ENCODE results near the gene KLF1.

The KLF1 gene

GRCh38 chr19:12838182-12838885 is 48.7 kb downstream of the KLF1 start, which contains the start of gene MAST1:
Gene MAST1 (plus strand): TSS chr19:12838515. CDS start chr19:12838573, 58 bp downstream.
- DNase-seq (ENCODE audit: low read depth in 1 of 2, low spot score in 1 of 2), result no peak

DNA sequence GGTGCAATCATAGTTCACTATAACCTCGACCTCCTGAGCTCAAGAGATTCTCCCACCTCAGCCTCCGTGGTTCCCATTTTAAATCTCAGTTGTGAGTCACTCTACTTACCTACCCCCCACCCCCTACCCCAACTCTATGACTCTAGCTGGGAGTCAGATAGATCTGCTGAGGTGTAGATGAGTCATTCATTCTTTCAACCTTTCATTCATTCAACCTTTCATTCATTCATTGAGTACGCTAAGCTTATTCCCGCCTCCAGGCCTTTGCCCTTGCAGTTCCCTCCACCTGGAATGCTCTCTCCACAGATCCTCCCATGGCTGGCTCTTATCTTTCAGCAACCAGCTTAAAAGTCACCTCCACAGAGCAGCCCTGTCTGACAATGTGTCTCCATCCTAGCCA is 49.8 kb downstream of the KLF1 start:
- DNase-seq (ENCODE audit: low read depth in 1 of 2, low spot score in 1 of 2), result no peak

DNA sequence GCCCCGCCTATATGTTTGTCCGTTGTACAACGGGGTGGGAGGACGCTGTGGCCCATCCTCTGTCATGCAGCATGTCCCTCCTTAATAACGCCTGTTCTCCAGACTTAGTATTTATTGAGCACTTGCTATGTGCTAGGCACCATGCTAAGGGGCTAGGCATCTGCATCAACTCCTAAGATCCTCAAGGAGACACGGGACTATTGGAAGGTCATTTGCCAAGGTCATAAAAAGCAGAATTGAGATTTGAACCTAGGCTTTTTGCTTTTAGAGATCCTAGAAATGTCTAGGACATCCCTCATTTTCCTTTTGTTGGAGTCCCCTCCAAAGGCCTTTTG is 50.5 kb downstream of the KLF1 start:
- DNase-seq (ENCODE audit: low read depth in 1 of 2, low spot score in 1 of 2), result no peak

DNA sequence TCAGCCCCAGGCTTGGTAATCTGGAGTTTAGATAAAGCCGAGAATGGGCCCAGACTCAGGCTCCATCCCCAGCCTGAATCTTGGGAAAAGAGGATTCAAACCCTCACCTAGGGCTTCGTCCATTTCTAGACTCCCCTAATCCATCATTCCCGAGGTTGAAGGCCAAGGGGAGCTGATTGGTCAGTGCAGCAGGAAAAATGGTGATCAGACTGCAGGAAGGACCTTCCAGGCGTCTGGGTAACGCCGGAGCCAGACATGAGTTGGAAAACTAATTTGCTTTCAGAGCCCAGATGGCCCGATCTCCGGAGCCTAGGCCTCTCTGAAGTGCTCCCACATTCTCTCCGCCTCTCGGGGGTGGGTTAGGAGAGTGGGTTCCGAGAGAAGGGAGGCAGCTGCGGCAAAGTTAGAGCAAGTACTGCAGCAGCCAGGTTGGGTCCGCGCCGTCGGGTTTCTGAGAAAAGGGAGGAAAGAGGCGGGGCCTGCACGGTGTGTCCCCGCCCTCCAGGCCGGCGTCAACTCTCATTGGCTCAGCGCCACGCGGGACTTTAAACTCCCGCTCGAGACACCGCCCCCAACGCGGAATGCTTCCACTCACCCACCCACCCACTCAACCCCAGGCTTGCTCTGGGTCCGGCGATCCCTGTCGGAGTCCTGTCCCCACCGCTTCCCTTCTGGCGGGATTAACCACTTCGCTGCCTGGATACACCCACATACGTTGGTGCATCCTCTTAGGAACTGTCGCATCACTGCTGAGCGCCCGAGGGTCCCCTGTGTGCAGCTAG is 51.8 kb downstream of the KLF1 start:
- no peak for DNase-seq (ENCODE audit: low read depth in 1 of 2, low spot score in 1 of 2)

DNA sequence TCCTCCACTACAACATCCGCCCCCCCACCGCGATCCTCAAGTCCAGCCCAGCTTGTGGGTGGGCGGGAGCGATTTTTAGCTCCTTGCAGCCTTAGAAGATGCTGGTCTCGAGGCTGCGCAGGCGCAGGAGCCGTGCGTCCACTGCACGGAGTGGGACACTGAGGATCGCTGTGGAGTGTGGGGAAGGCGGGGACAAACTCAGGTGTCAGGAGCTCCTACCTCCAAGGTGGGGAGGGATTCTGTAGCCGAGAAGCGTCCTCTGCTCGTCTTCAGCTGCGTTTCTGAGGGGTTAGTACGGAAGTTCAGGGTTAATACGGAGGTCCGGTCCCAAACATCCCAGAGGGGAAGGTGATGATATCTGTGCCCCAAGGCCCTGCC is 52.4 kb downstream of the KLF1 start, which contains the start of gene RTBDN:
Gene RTBDN (minus strand): TSS at position 14 of the 378 bp plus-strand sequence. CDS start 4,600 bp downstream, outside the sequence.
- DNase-seq (ENCODE audit: low read depth in 1 of 2, low spot score in 1 of 2), result no peak
